ENCODE results near the gene SLC38A3.

Gene SLC38A3

DNA sequence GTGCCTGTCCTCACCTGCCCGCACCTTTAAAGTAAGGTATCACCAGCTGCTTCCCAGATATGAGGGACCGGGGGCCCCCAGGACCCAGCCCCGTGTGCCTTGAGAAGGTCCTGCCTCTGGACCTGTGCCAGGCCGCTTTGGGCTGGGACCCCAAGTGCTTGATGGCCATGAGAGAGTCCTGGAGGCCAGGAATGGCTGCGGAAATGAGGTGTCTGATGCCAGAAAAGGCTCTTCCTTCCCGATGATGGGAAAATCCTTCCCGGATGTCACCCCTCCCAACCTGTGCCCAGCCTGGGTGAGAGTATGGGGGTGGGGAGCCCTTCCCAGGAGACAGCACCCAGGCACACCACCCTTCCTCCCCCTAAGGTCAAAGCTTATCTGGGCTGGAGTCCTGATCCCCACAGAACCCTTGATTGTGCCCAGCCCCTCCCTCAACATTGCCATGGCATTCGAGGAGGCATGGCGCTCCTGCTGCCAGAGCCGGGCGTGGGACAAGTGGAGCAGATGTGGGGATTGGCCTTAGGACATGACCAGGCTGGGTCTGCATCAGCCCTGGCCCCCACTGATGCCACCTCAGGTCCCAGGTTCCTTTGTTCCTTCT lies 35.7 kb upstream of the SLC38A3 start:
- DNase-seq (ENCODE audit: low spot score), result no peak

GRCh38 chr3:50169858-50170257 lies 35.2 kb upstream of the SLC38A3 start:
- no peak for DNase-seq (ENCODE audit: low spot score)

DNA sequence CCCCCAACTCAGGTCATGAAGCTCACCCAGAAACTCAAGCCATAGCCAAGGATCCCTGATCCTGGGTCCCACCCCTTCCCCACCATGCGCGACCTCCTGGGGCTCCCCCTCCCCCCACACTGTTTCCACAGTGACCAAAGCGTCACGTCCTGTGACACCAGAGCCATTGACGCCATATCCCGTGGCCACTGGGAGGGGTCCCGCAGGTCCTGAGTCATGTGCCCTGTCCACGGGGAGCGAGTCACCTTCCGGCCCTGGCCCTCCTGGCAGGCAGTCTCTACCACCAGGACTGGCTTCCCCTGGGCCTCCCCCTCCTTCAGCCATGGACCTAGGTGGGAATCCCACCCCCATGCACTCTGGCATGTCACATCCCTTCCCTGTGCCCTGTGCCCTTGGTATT lies 34.4 kb upstream of the SLC38A3 start:
- DNase-seq (ENCODE audit: low spot score), result no peak

DNA sequence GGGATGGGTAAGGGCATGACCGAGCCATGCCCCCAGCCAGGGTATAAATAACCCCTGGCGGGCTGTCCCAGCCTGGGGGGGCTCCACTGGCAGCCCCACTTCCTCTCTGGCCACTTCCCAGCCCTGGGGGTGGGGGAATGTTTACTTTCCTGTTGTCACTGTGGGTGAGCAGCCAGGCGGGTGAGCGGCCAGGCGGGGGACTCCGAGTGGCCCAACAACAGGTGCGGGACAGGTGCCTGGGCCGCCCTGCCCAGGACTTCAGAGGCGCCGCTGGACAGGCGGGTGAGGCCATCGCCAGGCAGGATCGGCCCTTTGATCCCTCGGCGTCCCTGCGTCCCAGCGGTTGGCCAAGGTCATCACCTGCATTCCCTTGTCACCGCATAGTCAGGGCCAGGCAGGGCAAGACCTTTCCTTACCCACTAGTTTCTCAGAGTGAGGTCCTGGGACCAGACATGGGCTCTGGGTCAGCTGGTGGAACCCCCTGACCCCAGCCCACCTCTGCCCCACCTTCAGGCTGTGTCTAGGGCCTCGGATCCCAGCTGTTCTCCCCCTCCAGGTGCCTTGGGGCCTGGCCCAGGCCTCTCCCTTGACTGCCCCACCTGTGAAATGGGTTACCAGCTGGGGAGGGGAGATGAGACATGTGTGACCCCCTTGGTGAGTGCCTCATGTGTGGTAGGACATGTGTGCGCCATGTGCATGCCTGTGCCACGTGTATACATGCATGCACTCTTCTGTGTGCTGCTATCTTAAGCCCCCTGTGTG lies 33.4 kb upstream of the SLC38A3 start:
- no peak for DNase-seq (ENCODE audit: low spot score)

DNA sequence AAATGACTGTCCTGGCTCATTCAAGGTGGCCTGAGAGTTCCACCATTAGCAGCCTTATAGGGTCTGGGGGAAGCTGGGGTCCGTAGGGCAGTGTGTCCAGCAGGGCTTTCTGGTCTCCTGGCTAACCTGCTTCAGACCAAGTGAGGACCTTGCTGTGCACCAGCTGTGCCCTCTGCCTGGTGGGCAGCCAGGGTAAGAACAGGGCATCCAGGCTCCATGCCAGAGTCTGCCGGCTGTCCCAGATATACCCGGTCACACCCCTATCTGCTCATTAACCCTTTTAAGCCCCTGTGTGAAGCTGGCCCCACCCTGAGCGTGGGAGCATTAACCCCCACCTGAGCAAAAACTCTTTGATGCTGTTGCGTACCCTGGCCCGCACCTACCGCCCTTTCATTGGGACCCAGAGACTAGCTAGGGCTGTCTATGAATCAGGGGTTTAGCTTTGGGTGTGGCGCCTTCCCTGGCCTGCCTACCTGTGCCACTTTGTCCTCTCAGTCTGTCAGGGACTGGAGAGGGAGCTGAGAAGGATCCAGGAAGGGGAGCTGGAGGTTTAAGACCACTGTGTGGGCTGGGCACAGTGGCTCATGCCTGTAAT lies 32.3 kb upstream of the SLC38A3 start:
- DNase-seq (ENCODE audit: low spot score), result no peak

DNA sequence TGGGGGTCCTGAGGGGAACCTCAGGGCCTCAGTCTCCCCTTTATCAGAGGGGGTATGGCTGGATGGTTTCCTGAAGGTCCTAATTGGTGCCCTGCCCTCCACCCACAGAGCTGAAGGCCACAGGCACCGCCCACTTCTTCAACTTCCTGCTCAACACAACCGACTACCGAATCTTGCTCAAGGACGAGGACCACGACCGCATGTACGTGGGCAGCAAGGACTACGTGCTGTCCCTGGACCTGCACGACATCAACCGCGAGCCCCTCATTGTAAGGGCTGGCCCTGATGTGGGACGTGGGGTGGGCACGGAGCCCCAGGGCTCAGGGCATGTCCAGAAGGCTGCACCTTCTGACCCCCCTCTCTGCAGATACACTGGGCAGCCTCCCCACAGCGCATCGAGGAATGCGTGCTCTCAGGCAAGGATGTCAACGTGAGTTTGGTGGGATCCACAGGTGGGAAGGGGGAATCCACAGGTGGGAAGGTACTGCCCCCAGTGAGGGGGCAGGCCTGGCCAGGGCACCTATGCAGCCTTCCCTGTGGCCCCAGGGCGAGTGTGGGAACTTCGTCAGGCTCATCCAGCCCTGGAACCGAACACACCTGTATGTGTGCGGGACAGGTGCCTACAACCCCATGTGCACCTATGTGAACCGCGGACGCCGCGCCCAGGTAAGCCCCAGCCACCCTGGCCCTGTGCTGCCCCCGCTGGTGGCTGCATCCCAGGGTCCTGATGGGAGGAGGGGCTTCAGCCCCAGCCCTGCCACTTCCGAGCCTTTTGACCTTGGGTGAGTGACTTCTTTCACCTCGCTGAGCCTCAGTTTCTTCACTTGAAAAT lies 31.2 kb upstream of the SLC38A3 start:
- DNase-seq (ENCODE audit: low spot score), result no peak

DNA sequence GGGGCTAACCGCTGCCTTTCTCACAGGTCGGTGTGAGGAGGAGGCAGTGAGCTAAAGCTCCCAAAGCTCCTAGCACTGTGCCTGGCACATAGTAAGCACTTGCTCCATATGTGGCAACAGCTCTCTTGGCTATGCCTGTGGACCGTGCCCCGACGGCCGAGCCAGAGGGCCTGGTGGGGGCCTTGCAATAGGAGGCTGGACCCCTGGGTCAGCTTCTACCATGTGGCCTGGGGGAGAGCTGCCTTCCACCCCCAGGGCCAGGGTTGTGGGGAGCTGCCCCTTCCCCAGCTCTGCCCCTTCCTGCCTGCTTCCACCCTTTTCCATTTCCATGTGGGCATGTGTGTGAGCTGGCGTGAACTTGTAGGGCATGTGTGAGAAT lies 30.6 kb upstream of the SLC38A3 start:
- DNase-seq (ENCODE audit: low spot score), result no peak

- no peak for DNase-seq (ENCODE audit: low spot score)
Measured at GRCh38 chr3:50174947-50175524, 30.0 kb upstream of the SLC38A3 start.

DNA sequence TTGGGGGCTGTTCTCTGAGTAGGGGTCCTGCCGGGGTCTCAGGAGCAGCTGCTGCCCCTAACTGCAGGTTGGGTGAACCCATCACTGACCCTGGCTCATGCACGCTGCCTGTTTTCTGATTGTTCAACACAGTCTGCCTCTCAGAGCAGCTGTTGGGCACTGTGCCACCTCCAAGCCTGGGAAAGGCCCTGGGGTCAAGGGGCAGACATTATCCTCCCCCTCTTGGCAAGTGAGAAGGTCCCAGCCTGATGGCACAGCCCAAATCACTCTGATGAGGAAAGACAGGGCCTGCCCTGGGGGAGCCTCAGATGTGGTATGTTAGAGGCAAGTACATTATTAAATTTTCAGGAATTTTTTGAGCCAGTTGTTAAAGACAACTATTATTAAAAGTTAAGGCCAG lies 27.7 kb upstream of the SLC38A3 start:
- no peak for DNase-seq (ENCODE audit: low spot score)

DNA sequence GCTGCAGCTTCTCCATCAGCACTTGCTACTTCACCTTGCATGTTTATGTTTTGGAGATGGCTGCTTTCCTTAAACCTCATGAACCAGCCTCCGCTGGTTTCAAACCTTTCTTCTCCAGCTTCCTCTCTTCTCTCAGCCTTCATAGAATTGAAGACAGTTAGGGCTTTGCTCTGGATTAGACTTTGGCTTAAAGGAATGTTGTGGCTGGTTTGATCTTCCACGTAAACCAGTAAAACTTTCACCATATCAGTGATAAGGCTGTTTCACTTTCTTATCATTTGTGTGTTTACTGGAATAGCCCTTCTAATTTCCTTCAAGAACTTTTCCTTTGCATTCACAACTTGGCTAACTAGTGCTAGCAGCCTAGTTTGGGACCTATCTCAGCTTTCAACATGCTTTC lies 25.4 kb upstream of the SLC38A3 start:
- no peak for DNase-seq (ENCODE audit: low spot score)

GRCh38 chr3:50181985-50182384 lies 23.1 kb upstream of the SLC38A3 start:
- no peak for DNase-seq (ENCODE audit: low spot score)

- DNase-seq (ENCODE audit: low spot score), result no peak
Measured at GRCh38 chr3:50182533-50183099, 22.5 kb upstream of the SLC38A3 start.

DNA sequence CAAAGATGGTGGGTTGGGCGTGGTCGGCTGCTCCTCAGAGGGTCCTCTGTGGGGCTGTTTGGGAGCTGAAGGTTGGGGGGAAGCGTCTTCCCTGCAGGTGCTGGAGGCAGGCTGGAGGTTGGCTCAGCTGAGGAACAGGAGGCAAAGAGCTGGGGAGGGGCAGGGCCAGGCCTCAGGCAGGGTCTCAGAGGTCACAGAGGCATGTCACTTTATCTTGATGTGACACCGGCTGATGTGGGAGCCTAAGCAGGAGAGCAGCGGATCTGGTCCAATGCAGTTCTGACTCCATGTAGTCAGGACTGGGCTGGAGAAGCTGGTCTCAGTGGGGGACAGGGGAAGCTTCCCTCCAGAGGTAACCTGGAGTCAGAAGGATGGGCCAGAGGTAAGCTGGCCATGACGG lies 21.3 kb upstream of the SLC38A3 start:
- DNase-seq (ENCODE audit: low spot score), result no peak

DNA sequence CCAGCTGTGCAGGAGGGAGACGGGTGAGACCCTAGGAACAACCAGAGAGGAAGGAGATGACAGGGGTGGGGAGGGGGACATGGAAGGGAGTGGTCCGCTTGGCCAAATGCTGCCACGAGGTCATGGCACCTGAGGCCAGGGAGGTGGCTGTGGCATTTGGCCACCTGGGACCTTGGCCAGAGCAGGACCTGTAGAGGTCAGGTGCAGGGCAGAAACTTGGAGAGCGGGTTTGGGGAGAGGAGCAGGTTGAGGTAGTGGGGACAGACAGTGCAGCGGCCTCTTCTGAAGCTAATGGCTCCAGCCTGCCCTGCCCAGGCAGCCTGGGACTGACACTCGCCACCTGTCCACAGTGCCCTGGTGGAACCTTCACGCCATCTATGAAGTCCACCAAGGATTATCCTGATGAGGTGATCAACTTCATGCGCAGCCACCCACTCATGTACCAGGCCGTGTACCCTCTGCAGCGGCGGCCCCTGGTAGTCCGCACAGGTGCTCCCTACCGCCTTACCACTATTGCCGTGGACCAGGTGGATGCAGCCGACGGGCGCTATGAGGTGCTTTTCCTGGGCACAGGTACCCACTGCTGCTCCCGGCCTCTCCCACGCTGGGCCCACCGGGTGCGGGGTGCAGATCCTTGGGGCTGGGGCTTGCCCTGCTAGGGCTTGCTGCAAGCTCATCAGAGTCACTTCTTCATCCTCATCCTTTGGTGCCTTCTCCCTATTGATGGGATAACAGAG lies 20.7 kb upstream of the SLC38A3 start:
- no peak for DNase-seq (ENCODE audit: low spot score)

DNA sequence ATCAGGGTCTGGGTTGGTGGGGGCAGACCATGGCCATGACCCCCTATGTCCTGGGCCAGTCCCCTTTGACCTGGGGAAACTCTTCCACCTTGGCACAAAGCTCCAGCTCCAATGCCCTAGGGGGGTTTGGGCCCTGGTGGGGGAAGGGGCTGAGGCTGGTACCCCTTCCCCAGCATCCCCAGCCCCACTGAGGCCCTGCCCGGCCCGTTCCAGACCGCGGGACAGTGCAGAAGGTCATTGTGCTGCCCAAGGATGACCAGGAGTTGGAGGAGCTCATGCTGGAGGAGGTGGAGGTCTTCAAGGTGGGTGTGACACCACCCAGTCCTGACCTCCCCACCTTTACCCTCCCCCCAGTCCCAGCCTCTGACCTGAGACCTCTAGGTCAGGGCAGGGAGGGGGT lies 19.8 kb upstream of the SLC38A3 start:
- no peak for DNase-seq (ENCODE audit: low spot score)

DNA sequence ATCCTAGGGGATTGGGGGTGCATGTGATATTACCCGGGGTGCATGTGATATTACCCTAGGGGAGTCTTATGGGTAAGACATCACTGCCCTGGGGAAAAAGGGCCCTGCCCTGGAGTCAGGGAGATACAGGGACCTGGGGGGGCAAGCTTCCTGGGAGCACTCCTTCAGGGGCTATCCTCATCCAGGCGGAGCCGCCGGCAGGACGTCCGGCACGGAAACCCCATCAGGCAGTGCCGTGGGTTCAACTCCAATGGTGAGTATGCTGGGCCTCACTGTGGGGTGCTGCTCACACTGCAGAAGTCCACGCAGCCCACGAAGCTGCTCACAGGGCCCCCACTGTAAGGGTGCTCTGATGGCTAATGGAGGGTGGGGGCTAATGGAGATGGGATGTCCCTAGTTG lies 19.0 kb upstream of the SLC38A3 start:
- DNase-seq (ENCODE audit: low spot score), result no peak

DNA sequence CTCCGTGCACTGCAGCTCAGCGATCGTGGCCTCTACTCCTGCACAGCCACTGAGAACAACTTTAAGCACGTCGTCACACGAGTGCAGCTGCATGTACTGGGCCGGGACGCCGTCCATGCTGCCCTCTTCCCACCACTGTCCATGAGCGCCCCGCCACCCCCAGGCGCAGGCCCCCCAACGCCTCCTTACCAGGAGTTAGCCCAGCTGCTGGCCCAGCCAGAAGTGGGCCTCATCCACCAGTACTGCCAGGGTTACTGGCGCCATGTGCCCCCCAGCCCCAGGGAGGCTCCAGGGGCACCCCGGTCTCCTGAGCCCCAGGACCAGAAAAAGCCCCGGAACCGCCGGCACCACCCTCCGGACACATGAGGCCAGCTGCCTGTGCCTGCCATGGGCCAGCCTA lies 17.3 kb upstream of the SLC38A3 start:
- DNase-seq (ENCODE audit: low spot score), result no peak

DNA sequence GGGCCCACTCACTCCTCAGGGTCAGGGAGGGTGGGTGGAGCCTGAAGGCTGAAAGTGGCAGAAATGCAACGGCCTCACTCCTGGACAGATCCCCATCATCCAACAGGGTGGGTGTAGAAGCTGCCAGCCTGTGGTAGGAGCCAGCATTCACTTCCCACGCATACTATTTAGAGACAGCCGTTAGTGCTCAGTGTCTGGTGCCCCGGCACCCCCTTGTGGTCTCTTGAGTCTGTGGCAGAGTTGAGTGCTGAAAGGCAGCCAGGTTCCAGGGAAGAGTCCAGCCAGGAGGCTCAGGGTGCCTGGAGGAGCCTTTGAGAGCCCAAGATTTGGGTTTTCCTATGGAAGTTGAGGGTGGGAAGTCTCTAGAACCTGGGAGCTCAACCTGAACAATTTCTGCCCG lies 15.8 kb upstream of the SLC38A3 start:
- DNase-seq (ENCODE audit: low spot score), result peak; percentile 86

- no peak for DNase-seq (ENCODE audit: low spot score)
Measured at GRCh38 chr3:50189989-50190388, 15.1 kb upstream of the SLC38A3 start.

GRCh38 chr3:50190936-50191660 lies 14.0 kb upstream of the SLC38A3 start, which contains the start of gene GNAT1:
TSS of gene GNAT1 (plus strand) at chr3:50191610. CDS start at chr3:50191726, 116 bp downstream.
- no peak for DNase-seq (ENCODE audit: low spot score)

DNA sequence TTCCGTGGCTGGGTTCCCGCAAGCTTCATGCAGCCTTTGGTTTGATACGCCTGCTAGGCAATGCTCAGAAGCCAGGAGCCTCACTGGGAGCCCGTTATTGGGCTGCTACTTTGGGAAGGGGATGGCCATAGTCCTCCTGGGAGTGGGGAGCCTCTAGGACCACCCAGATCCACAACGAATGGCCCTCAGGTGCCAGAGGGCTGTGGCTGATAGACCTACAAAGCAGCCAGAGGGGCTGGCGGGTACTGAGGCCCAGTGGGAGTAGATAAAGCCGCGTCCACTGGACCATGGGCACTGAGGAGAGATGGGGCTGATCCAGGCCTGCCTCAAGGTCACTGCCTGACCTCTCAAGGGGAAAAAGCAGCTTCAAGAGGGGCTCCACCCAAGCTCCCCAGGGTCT lies 12.9 kb upstream of the SLC38A3 start:
- no peak for DNase-seq (ENCODE audit: low spot score)
